OCI-LY7 (cell line): Measurements from ENCODE around the gene PRPF40A.

Experiments used
- EZH2phosphoT487 ChIP-seq: fragments of 200-600 bp; sonication (generic); IDR thresholded peaks from 2 replicates; pipeline ENCODE4 v1.6.1; 2018; ENCODE audit warnings: low read depth, borderline replicate concordance, mild to moderate bottlenecking, mixed run types, antibody characterized with exemption, low read length, moderate library complexity, mixed read lengths
- TF ChIP-seq, protein P1 (sequence below): fragments of 200-600 bp; sonication (generic); conservative IDR thresholded peaks from 2 replicates; pipeline ENCODE4 v1.5.1; 2014; ENCODE audit warnings: mild to moderate bottlenecking, antibody characterized with exemption, low read length, moderate library complexity, mixed read lengths

GRCh38 chr2:152664725-152665124, 52.5 kb downstream of the PRPF40A start:
- TF ChIP-seq, protein P1, sequence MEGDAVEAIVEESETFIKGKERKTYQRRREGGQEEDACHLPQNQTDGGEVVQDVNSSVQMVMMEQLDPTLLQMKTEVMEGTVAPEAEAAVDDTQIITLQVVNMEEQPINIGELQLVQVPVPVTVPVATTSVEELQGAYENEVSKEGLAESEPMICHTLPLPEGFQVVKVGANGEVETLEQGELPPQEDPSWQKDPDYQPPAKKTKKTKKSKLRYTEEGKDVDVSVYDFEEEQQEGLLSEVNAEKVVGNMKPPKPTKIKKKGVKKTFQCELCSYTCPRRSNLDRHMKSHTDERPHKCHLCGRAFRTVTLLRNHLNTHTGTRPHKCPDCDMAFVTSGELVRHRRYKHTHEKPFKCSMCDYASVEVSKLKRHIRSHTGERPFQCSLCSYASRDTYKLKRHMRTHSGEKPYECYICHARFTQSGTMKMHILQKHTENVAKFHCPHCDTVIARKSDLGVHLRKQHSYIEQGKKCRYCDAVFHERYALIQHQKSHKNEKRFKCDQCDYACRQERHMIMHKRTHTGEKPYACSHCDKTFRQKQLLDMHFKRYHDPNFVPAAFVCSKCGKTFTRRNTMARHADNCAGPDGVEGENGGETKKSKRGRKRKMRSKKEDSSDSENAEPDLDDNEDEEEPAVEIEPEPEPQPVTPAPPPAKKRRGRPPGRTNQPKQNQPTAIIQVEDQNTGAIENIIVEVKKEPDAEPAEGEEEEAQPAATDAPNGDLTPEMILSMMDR: no peak
- TF ChIP-seq EZH2phosphoT487: no peak
